DOHH2 (cell line): ENCODE measurements around the gene NOL4L.

ENCODE experiments used
- H3F3A ChIP-seq: fragments of 200-600 bp; sonication (generic), shearing (Covaris generic); 2 replicates; pipeline ENCODE4 v1.6.0; 2016; ENCODE audit warnings: antibody characterized with exemption, mild to moderate bottlenecking; ENCODE audit not compliant: control insufficient read depth, insufficient read depth
- H3K27ac ChIP-seq: fragments of 200-600 bp; sonication (generic); 2 replicates; pipeline ENCODE4 v1.5.1; 2014; ENCODE audit warnings: low read depth, mild to moderate bottlenecking, low read length, moderate library complexity
- H3K27me3 ChIP-seq: fragments of 200-600 bp; sonication (generic); 2 replicates; pipeline ENCODE4 v1.6.1; 2014; ENCODE audit warnings: mild to moderate bottlenecking, low read length, mixed read lengths; ENCODE audit not compliant: control insufficient read depth
- H3K36me3 ChIP-seq: fragments of 200-600 bp; sonication (generic); 2 replicates; pipeline ENCODE4 v1.6.1; 2014; ENCODE audit warnings: mild to moderate bottlenecking, low read length, moderate library complexity, mixed read lengths; ENCODE audit not compliant: control insufficient read depth
- H3K4me1 ChIP-seq: fragments of 200-600 bp; sonication (generic); 2 replicates; pipeline ENCODE4 v1.6.1; 2014; ENCODE audit warnings: mild to moderate bottlenecking, low read length, mixed read lengths; ENCODE audit not compliant: control insufficient read depth
- H3K4me2 ChIP-seq: fragments of 200-600 bp; sonication (generic); 2 replicates; pipeline ENCODE4 v1.6.0; 2014; ENCODE audit warnings: mild to moderate bottlenecking, low read length, moderate library complexity
- H3K4me3 ChIP-seq: fragments of 200-600 bp; sonication (generic); 2 replicates; pipeline ENCODE4 v1.5.1; 2014; ENCODE audit warnings: mild to moderate bottlenecking, low read length, mixed read lengths
- H3K79me2 ChIP-seq: fragments of 200-600 bp; sonication (generic); 2 replicates; pipeline ENCODE4 v1.6.1; 2014; ENCODE audit warnings: mild to moderate bottlenecking, low read length, mixed read lengths; ENCODE audit not compliant: control insufficient read depth
- H3K9me2 ChIP-seq: fragments of 200-600 bp; sonication (generic); replicated peaks from 2 replicates; pipeline ENCODE4 v1.6.1; 2014; ENCODE audit warnings: mild to moderate bottlenecking, low read length, mixed read lengths; ENCODE audit not compliant: control insufficient read depth
- H3K9me3 ChIP-seq: fragments of 200-600 bp; sonication (generic); 2 replicates; pipeline ENCODE4 v1.6.1; 2014; ENCODE audit warnings: antibody characterized with exemption, low read length, mixed read lengths; ENCODE audit not compliant: control insufficient read depth, insufficient read depth
- H4K20me1 ChIP-seq: fragments of 200-600 bp; sonication (generic); 2 replicates; pipeline ENCODE4 v1.6.0; 2014; ENCODE audit warnings: low read depth, mild to moderate bottlenecking, antibody characterized with exemption, low read length, moderate library complexity; ENCODE audit not compliant: control insufficient read depth, insufficient read depth
- EZH2phosphoT487 ChIP-seq: fragments of 200-600 bp; sonication (generic); IDR thresholded peaks from 2 replicates; pipeline ENCODE4 v1.6.1; 2017; ENCODE audit warnings: borderline replicate concordance, mild to moderate bottlenecking, antibody characterized with exemption, low read length, moderate library complexity, mixed read lengths
- TF ChIP-seq, protein P1 (sequence below): fragments of 200-600 bp; sonication (generic); IDR thresholded peaks from one replicate; pipeline ENCODE4 v1.5.1; 2014; ENCODE audit warnings: antibody characterized with exemption, mild to moderate bottlenecking, low read depth, low read length; ENCODE audit not compliant: poor library complexity, severe bottlenecking

The NOL4L gene

DNA sequence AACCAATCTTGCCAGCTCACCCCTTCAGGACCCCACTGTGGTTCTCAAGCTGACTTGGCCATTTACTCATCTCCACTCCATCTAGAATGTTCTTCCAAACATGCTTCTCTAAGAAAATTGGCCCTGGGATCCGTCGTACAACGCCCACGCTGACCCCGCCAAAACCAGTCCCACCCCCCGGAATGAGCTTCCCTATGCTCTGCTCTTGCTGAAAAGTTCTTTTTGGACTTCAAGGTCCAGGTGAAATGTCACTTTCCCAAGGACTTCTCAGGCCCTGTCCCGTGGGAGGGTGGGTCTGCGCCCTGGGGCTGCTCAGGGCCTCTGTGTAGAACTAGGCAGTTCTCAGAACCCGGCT, 9.9 kb downstream of the NOL4L start:
- Histone ChIP-seq H3K79me2 (no peaks in the 10 kb centered on the region), H3K36me3 (no peaks in the 10 kb centered on the region), H3K27ac (no peak overlapping the region), H3K9me2 (no peaks in the 10 kb centered on the region), H3K27me3 (no peaks in the 10 kb centered on the region; the same call in 1 of the 2 replicates), H3K4me1 (no peaks in the 10 kb centered on the region), H3K4me3 (no peak overlapping the region), H3K9me3 (no peaks in the 10 kb centered on the region), H3K4me2 (no peak overlapping the region), H3F3A (no peaks in the 10 kb centered on the region), H4K20me1 (no peaks in the 10 kb centered on the region)
- TF ChIP-seq EZH2phosphoT487: no peak
- TF ChIP-seq, protein P1, sequence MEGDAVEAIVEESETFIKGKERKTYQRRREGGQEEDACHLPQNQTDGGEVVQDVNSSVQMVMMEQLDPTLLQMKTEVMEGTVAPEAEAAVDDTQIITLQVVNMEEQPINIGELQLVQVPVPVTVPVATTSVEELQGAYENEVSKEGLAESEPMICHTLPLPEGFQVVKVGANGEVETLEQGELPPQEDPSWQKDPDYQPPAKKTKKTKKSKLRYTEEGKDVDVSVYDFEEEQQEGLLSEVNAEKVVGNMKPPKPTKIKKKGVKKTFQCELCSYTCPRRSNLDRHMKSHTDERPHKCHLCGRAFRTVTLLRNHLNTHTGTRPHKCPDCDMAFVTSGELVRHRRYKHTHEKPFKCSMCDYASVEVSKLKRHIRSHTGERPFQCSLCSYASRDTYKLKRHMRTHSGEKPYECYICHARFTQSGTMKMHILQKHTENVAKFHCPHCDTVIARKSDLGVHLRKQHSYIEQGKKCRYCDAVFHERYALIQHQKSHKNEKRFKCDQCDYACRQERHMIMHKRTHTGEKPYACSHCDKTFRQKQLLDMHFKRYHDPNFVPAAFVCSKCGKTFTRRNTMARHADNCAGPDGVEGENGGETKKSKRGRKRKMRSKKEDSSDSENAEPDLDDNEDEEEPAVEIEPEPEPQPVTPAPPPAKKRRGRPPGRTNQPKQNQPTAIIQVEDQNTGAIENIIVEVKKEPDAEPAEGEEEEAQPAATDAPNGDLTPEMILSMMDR: no peak

DNA sequence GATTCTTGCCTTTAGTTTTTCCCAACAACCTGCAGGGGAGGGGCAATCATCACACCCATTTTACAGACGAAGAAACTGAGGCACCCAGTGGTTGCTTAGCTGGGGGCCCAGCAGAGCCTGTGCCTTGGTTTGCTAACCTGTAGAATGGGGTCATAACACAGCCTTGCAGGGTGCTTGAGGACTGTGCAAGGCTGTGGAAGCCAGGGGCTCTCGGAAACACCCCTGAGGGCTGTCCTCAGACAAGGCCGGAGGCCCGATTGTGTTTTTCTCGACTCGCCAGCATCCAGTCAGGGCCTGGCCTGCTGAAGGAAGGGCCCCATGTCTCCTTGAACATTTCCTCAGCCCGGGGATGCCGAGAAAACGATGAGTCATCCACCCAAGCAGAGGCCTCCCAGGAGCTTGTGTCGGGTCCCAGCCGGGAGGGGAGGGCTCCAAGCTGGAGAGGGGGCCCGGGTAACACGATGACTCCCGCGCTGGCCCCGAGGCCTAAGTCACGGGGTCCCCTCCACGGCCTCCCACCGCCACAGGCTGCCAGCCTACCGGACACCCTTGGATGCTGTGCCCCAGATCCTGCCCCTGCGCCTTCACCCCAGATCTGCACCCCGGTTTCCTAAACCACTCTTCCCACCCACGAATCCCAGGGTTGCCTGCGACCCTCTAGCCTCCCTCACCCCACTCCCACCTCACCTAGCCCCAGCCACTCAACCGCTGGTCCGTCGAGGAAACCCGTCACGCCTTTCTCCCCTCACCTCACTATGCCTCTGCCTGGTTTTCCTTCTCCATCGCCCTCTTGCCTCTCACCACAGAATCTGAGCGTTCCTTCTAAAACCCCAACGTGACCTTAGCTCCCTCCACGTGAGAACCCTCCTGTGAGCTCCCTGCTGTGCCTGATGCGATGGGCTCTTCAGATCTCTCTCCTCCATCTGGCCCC, 10.6 kb downstream of the NOL4L start:
- Histone ChIP-seq H3K9me2 (no peaks in the 10 kb centered on the region), H3K27me3 (no peaks in the 10 kb centered on the region; the same call in 1 of the 2 replicates), H3K36me3 (no peaks in the 10 kb centered on the region), H3K4me3 (no peak overlapping the region), H3K79me2 (no peaks in the 10 kb centered on the region), H3K27ac (no peak overlapping the region), H3K4me1 (no peaks in the 10 kb centered on the region), H3K9me3 (no peaks in the 10 kb centered on the region), H3K4me2 (no peak overlapping the region), H4K20me1 (no peaks in the 10 kb centered on the region), H3F3A (no peaks in the 10 kb centered on the region)
- no peak for TF ChIP-seq EZH2phosphoT487
- TF ChIP-seq, protein P1: no peak

DNA sequence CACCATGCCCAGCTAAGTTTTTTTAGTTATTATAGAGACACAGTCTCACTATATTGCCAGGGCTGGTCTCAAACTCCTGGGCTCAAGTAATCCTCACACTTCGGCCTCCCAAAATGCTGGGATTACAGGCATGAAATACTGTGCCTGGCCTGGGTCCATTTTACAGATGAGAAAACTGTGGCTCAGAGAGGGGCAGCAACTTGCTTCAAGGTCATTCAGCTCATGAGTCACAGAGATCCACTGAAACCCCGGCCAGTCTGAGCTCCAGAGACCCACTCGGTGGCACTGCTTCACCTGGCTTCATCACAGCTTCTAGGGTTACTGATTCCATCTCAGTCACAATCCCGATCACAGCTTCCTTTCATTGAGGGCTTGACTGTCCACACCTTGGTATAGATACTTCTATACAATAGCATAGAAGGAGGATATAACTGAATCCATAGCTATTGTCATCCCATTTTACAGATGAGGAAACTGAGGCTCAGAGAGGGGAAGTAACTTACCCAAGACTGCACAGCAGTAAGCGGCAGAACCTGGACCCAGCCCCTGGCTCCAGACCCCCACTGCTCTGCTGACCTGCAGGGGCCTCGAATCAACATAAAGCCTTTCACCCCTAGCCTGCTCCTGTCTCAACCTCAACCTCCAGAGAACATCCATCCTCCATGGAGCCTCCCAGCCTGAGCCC, 11.8 kb downstream of the NOL4L start:
- H3K4me2 ChIP-seq: no peak overlapping the region
- no peaks in the 10 kb centered on the region; the same call in 1 of the 2 replicates for H3K27me3 ChIP-seq
- H4K20me1 ChIP-seq: no peaks in the 10 kb centered on the region
- H3K79me2 ChIP-seq: no peaks in the 10 kb centered on the region
- H3K4me1 ChIP-seq: no peaks in the 10 kb centered on the region
- no peak for TF ChIP-seq EZH2phosphoT487
- TF ChIP-seq, protein P1: no peak
- no peak overlapping the region for H3K4me3 ChIP-seq
- no peaks in the 10 kb centered on the region for H3K36me3 ChIP-seq
- H3K27ac ChIP-seq: no peak overlapping the region
- H3K9me2 ChIP-seq: no peaks in the 10 kb centered on the region
- H3F3A ChIP-seq: no peaks in the 10 kb centered on the region
- H3K9me3 ChIP-seq: no peaks in the 10 kb centered on the region
